ENCODE measurements around the gene SCAMP1.
"Not testable (repeated sequence)": the region's sequence is repeated elsewhere in the genome, so short reads cannot be mapped to it uniquely, and the experiment has no call there.

Gene SCAMP1

DNA sequence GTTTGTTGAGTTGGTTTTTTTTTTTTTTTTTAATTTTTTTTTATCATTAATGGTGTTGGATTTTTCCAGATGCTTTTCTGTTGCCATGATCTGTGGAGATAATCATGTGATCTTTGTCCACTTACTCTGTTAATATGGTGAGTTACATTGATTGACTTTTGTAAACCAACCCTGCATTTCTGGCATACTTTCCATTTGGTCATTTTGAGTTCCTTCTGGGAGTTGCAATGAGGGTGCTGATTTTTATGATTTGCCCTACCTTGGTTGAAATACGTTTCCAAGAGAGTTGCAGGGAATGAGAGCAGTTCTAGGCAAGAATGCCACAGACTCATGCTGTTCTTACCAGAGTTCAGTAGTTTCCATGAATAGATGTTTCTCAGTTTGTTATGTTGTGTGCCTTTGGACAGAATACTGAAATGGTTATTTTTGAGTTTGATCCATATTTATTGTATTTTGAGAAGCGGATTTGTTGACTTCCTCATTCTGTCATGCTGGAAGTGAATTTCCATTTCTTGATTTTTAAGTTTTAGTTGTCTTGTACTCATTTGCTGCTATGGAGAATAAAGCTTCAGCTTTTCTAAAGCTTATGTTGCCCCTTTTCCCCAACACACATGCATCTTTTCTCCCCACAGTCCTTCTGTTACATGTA, 69.0 kb downstream of the SCAMP1 start:
- no peak for DNase-seq (ENCODE audit: low read depth, low spot score)

DNA sequence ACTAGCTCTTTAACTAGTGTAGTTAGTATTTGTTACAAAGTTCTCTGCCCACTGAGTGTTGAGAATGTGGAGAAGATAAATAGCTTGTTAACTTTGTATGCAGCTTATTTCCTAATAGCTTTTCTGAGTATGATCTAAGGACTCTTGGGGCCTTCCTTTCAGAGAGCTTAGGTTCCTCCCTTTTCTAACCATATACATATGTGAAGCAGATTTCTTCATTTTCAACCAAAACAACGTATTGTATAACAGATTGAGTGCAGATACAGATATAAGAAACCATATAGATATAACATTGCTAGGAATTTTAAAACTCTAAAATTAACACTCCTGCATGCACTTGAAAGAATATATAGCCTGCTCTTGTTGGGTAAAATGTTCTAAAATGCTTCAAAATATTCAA, 70.4 kb downstream of the SCAMP1 start:
- no peak for DNase-seq (ENCODE audit: low read depth, low spot score)

DNA sequence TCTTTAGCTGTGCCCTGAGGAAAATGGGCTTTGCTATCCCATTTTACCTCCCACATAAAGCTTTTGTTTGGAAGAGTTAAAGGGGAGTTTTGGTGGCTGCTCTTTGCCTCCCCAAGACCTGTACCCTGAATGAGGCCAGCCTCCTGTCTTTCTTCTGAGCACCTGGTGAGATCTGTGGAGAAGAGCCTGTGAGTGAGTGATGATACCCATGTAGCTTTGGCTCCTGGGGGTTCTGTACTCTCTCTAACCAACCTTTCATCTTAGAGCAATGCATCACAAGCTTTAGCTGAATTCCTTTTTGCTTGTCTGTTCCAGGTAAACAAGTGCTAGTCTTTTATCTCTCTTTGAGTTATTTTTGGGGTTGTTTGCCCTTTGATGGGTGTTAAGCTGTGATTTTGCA, 73.6 kb downstream of the SCAMP1 start:
- DNase-seq (ENCODE audit: low read depth, low spot score) = no peak

DNA sequence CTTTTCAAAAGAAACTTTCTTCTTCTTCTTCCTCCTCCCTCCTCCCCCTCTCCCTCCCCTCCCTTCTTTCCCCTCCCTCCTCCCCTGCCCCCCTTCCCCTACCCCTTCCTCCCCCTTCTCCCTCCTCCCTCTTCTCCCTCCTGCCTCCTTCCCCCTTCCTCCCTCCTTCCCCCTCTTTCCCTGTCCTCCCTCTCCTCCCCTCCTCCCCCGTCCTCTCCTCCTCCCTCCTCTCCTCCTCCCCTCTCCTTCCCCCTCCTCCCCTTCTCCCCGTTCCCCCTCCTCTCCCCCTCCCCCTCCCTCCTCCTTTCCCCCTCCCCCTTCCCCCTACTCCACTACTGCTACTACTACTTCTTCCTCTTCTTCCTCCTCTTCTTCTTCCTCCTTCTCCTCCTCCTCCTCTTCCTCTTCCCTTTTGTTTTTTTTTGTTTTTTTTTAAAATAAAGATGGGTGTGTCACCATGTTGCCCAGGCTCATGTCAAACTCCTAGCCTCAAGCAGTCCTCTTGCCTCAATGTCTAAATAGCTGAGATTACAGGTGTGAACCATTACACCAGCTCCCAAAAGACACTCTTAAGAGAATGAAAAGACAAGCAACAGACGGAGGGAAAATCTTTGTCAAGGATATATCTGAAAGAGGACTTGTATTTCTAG, 87.5 kb downstream of the SCAMP1 start:
- no peak for DNase-seq (ENCODE audit: low read depth, low spot score)

DNA sequence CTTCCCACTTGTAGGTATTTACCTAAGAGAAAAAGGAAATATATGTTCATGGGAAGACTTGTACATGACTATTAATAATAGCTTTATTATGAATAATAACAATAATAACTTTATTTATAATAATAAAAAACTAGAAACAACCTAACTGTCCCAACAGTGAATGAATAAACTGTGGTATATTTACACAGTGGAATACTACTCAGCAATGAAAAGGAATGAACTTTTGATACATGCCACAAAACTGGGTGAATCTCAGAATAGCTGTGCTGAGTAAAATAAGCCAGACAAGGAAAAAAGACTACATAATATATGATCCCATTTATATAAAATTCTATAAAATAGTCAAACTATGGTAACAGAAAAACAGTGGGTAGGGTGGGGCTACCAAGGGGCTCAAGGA, 88.7 kb downstream of the SCAMP1 start:
- DNase-seq (ENCODE audit: low read depth, low spot score) = no peak

DNA sequence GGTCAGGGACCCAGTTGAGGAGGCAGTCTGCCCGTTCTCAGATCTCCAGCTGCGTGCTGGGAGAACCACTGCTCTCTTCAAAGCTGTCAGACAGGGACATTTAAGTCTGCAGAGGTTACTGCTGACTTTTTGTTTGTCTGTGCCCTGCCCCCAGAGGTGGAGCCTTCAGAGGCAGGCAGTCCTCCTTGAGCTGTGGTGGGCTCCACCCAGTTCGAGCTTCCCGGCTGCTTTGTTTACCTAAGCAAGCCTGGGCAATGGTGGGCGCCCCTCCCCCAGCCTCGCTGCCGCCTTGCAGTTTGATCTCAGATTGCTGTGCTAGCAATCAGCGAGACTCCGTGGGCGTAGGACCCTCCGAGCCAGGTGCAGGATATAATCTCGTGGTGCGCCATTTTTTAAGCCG, 97.1 kb downstream of the SCAMP1 start:
- not testable (repeated sequence) for DNase-seq (ENCODE audit: low read depth, low spot score)

DNA sequence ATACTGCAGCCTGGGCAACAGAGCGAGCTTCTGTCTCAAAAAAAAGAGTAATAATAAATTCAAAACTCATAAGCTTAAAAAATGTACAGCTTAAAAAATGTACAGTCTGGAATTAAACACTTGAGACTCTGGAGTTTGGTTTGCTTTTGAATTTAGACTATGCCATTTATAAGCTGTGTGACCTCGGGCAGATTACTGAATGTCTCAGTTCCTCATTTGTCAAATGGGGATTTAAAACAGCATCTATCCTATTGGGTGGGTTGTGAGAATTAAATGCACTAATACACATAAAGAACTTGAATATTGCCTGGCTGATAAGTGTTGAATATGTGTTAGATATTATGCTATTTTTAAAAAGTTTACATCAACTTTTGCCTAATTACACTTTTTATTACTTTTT, 98.4 kb downstream of the SCAMP1 start:
- DNase-seq (ENCODE audit: low read depth, low spot score) = no peak

DNA sequence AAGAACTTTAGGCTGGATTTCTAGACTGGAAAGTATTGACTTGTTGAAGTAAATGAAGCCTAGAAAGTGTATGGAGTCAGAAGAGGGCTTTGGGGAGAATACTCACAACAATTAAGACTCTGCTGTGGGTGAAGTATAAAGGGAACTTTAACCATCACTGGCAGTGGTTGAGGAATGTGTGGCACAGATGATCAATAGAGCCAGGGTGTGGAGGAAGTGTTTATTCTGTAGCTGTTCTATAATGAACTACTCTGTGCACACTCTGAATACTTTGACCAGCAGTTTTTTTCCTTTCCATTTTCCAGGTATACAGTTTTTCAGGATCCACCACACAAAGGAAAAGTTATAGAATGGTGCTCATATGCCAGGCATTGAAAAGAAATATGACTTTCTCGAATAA, 106.7 kb downstream of the SCAMP1 start:
- DNase-seq (ENCODE audit: low read depth, low spot score) = no peak

DNA sequence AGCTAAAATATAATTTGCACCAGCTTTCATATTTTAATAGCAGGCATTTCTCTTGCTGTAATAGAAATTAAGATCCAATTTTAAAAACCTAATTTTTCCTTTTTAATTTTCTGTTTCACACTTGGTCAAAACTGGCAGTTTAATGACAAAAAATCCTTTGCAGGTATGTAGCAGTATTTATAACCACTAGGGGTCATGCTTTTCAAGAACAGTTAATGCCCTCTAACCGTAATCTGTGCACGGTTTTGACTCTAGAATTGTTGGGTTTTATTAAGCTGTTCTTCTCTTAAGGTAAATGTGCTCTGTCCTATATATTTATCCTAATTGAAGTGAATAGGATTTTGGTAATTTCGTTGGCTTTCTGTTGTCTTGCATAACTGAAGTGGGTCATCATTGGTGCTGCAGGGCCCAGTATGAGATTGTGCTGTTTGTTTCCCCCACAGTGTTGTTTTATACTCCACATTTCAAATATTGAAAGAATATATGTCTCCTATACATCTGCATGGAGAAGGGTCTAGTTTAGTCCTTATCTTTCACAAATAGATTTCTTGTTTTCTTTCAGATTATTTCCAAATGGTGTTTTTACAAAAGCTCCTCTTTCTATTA, 107.4 kb downstream of the SCAMP1 start:
- DNase-seq (ENCODE audit: low read depth, low spot score) = no peak

DNA sequence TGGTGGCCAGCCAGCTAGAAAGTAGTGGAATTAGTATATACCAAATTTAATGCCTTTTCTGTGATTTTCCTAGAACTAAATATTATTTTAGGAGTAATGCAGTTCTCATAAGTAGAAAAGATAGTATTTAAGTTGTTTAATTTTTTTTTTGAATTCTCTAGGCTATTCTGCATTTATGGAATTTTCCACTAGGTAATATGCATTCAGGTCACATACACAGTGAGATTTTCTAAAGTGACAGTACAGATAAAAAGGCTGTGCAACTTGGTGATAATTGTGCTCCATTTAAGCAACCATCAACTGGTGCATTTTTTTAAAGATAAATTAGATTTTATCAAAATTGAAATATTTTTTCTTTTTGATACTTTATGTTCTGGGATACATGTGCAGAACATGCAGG, 111.5 kb downstream of the SCAMP1 start:
- DNase-seq (ENCODE audit: low read depth, low spot score) = no peak

DNA sequence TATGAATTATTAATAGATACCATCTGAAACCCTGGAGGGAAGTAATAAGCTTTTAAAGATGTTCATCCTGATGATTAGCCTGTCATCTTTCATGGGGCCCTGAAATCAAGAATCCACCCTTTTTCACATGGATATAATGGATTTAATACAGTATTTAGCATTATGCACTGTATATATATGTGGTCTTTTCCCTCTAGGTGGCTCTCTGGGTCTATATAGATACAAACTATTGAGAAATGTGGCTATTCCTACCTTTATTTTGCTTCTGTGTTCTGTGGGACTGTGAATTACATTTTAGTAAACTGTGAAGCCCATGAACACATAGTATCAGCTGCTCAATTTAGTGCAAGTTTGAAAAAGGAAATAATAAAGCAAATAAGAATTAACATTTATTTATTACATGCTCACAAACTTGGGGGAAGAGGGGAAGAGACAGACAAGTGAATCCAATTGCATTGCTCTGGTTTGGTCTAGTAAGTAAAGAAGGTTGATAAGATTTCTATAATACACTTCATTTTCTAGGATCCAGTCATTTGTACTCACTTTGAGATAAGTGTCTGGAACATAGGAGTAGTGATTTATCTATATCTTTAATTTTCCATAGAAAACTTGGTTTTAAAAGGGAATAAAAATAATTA, 112.2 kb downstream of the SCAMP1 start:
- no peak for DNase-seq (ENCODE audit: low read depth, low spot score)

DNA sequence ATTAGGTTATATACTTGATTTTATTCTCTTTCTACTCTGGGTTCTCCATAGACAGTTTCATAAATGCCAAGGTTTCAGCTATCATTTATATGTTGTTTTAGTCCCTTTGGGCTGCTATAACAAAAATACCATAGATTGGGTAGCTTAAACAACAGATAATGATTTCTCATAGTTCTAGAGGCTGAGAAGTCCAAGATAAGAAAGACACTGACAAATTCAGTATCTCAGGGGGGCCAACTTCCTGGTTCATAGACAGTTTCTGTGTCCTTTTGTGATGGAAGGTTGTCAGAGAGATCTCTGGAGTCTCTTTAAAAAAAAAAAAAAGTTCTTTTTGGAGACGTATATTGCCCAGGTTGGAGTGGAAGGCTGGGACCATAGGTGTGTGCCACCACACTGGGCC, 113.3 kb downstream of the SCAMP1 start:
- DNase-seq (ENCODE audit: low read depth, low spot score) = no peak

DNA sequence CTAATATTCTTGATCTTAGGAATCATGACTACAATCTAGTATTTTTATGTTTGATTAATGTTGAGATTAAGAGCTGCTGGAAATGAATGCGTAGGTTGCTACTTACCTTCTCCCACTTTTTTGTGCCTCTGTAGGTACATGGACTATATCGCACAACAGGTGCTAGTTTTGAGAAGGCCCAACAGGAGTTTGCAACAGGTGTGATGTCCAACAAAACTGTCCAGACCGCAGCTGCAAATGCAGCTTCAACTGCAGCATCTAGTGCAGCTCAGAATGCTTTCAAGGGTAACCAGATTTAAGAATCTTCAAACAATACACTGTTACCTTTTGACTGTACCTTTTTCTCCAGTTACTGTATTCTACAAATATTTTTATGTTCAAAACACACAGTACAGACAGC, 115.0 kb downstream of the SCAMP1 start:
- DNase-seq (ENCODE audit: low read depth, low spot score) = no peak

DNA sequence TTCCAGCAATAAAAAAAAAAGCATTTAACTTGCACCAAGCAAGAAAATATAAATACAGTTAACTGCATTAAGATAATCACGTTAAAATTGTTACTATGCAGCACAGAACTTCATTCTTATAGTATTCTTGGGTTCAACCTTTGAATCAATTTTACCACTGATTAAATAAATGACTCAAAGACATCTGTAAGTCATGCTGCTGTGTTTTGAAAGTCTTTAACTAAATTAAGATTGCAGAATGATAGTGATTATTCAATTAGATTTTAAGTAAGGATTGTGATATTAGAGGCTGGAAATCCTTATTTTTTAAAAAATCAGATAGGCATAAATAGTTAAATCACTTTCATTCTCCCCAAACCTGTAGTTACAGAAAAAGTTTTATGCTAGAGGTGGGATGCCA, 116.4 kb downstream of the SCAMP1 start:
- no peak for DNase-seq (ENCODE audit: low read depth, low spot score)

DNA sequence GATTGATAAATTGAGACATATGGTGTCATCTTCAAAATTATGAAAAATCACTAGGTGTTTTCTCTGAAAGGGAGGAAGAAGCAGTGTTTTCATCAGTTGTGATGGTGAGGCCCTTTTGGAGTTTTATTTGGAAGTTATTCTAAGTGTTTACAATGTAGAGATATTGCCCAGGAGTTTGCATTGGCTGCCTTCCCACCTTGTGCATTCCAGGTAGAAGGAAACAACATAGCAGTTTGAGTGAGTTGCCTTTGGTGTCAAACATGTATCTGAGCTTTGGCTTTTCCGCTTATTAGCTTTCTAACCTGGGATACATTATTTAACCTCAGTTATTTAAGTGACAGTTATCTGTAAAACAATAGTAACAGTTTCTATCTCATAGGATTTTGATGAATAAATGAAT, 122.5 kb downstream of the SCAMP1 start:
- no peak for DNase-seq (ENCODE audit: low read depth, low spot score)

DNA sequence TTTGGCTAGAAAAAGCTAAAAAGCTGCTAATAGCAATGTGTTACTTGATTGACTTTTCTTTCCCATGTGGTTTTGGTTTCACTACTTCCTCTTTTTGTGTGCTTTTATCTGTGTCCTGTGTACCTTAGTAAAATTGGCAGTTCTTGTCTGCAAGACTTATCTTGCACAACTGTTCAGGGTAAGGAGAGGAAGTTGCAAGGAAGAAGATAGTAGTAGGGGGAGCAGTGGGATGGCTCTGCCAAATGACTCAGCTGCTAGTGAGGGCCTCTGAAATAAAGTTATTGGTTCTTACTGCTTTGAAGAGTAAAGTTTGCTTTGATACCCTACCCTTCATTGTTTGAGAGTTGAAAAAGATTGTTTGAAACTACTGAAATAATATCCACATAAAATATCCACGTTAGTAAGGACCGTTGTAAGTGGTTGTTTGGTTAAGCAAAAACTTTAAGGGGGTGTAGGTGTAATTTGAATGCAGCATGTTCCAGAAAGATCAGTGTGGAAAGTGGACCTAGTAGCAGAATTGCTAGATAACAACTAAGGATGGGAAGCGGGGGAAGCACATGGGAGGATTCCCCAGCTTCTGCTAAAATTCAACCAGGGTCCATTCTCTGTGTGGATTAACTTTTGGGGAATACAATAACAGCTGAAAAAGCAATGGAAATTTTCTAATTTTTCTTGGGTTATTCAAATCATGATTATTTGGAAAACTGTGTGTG, 123.5 kb downstream of the SCAMP1 start:
- DNase-seq (ENCODE audit: low read depth, low spot score) = no peak

DNA sequence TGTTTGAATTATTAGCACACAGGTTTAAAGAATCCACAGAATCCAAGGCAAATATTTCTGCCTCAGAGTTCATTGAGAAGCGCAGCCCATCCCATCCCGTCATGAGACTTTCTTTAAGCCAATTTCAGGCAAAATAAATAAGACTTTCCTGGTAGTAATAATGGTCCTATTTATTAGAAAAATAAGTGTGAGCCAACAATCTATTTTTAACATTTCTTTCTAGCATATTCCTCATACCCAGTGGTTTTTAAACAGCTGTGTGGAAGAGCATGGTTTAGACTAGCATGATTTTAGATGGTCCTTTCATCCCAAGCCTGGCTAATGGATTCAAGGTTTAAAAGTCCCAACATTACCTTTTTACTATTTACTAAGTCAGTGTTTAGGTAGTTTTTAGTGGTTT, 125.8 kb downstream of the SCAMP1 start:
- no peak for DNase-seq (ENCODE audit: low read depth, low spot score)

DNA sequence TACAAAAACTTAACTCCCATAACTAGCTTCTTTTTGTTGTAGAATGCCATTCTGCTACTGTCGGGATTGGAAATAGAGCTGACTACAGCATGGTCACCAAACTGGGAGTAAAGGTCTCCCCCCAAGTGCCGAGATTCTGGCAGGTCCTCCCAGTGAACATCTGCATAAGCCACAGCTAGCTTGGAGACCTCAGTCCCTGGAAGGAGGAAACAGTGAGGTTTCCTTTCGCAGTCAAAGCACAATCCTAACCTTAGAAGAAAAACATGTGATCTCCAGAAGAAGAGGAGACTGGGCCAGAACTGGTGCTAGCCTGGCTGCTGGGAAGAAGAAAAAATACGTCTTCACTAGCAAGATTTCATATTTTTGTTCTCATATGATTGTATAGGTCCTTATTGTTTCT, 127.4 kb downstream of the SCAMP1 start:
- DNase-seq (ENCODE audit: low read depth, low spot score) = no peak

DNA sequence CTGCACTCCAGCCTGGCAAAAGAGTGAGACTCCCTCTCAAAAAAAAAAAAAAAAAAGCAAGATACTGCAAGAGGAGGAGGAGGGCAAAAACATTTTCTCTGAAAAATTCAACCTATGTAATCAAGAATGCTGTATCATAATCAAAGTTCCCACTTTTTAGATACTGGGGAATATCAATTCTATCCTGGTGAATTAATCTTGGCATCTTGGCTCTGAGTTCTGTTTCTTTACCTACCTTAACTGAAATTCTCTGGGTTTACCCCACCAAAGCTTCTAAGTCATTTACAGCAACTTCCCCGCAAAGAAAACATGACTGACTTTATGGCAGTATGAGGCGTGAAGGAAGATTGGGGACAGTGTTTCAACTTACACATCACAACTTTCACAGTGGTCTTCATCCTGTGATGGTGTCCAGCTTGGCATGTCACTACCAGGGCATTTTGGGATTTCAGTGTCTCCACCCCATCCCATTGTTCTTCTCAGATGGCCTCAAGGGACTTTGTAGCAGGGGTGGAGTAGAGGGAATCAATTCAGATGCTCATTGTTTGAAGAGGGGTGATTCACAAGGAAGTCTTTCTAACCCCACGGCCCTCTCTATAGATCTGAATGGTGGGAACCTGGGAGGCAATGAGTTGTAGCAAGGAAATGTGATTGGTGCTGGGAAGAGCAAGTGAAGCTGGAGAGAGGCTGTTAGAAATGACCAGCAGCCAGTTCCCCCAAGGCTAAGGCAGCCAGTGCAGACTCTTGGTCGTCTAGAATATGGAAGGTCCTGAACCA, 130.5 kb downstream of the SCAMP1 start:
- DNase-seq (ENCODE audit: low read depth, low spot score) = no peak

DNA sequence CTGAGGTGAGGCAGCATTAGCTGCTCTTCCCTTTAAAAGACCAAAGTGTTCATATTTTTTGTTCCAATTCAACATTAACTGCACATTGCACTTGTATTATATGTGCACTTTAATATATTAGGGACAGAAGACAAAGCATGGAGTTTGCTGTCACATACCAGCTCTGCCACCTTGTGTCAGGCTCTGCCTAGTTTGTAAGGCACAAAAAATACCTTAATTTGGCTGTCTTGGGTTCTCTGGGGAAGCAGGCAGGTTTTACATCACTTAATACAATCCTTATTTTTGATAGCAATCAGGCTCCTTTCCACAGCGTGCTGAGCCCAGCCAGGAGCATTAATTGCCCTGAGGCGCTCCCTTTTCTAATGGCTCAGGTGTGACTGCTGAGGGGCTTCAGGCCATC, 131.8 kb downstream of the SCAMP1 start:
- DNase-seq (ENCODE audit: low read depth, low spot score) = no peak

DNA sequence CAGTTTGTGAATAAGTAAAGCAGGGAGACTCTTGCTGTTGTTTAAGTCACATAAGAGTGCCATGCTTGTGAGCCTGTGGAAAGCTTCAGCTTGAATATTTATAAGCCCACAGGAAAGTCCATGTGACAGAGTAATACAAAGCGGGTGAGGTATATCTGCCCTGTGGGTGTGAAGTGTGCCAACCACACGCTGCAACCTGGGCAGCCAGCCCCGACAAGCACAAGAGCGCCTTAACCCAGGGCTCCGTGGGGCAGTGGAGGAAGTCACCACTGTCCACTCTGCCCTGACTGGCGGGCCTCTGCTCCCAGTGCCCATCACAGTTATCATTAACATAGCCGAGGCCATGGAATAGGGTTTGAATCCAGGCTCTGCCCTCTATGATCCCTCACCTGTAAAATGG, 132.2 kb downstream of the SCAMP1 start:
- DNase-seq (ENCODE audit: low read depth, low spot score) = no peak

DNA sequence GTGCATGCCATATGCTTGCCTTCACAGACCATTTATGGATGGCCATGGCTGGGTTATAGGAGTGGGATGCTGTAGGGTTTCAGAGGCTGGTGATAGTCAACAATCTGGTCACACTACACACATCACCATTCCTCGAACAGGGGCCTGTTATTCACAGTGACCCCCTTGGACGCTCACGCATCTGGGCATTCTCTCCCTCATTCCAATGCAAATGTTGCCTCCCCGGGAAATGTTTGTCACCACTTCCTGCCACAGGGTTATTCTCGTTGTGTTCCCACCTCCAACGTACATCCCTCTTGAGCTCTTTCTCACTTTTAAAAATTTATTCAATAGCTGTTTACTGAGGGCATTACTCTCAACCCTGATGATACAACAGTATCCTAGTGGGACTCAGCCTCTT, 135.4 kb downstream of the SCAMP1 start:
- DNase-seq (ENCODE audit: low read depth, low spot score) = peak; percentile 70

All from iPS DF 19.7 (cell line).